Activated T-cell treated with anti-CD3 and anti-CD28 coated beads, Interleukin-2, amount 50 U/mL, for 48 hours (primary cell): ENCODE data around the gene OR8B8.
"Not testable (repeated sequence)": the region's sequence is repeated elsewhere in the genome, so short reads cannot be mapped to it uniquely, and the experiment has no call there.

Experiments
- DNase-seq, 2 experiments: peaks; one replicate each; pipeline ENCODE4 v3.0.0-alpha.2; 2020

The OR8B8 gene

GRCh38 chr11:124441081-124441480 is 4.4 kb downstream of the OR8B8 start:
- no peak for DNase-seq

- no peak for DNase-seq
These were observed 4.9 kb downstream of the OR8B8 start for GRCh38 chr11:124440608-124441007.

- DNase-seq, result no peak
These were observed 10.8 kb downstream of the OR8B8 start for GRCh38 chr11:124434699-124435098.

GRCh38 chr11:124429599-124429998 is 15.9 kb downstream of the OR8B8 start:
- DNase-seq, result no peak

GRCh38 chr11:124424384-124424921 is 21.0 kb downstream of the OR8B8 start, which contains the start of gene OR8B4:
TSS of gene OR8B4 (minus strand) at chr11:124424871. CDS start at chr11:124424871, 0 bp downstream.
- DNase-seq, result no peak

GRCh38 chr11:124421043-124421442 is 24.5 kb downstream of the OR8B8 start:
- DNase-seq, result no peak

- DNase-seq, result no peak
These were observed 30.1 kb downstream of the OR8B8 start for GRCh38 chr11:124415356-124415923.

- no peak for DNase-seq
These were observed 35.6 kb downstream of the OR8B8 start for GRCh38 chr11:124409906-124410305.

GRCh38 chr11:124405581-124405980 is 39.9 kb downstream of the OR8B8 start:
- no peak for DNase-seq

- not testable (repeated sequence) for DNase-seq
These were observed 42.3 kb downstream of the OR8B8 start for GRCh38 chr11:124403186-124403585.

- DNase-seq, result peak; percentile 56 to 58
These were observed 43.1 kb downstream of the OR8B8 start for GRCh38 chr11:124402326-124402922.

- no peak for DNase-seq
These were observed 46.6 kb downstream of the OR8B8 start, which contains the start of gene OR8B3 for GRCh38 chr11:124398924-124399323. TSS of gene OR8B3 (minus strand) at chr11:124399024. CDS start at chr11:124397351, 1,673 bp downstream.

GRCh38 chr11:124396847-124397246 is 48.6 kb downstream of the OR8B8 start:
- DNase-seq, result not testable (repeated sequence)

- no peak for DNase-seq
These were observed 51.1 kb downstream of the OR8B8 start for GRCh38 chr11:124394408-124394807.
